MCF 10A (cell line): ENCODE results near the gene ZNF148. TPM values are rescaled to one million over a fixed set of nuclear protein-coding genes. Genes with fewer than 3 reads are reported as not detected.

Source experiments
- BruUV-seq: library from RNA; stranded (reverse); fragments of 400-500 nt; replicated peaks from 2 replicates; lab custom pipeline; 2021; lab: Mats Ljungman, UMichigan
- CTCF ChIA-PET: fragments of 300-600 bp; sonication (Branson Sonifier 250); formaldehyde crosslinking; extraction: SDS; loops from one replicate; lab custom pipeline; 2021; ENCODE audit warnings: antibody characterized with exemption, inconsistent platforms; lab: Yijun Ruan, JAX
- POLR2A ChIA-PET: fragments of 300-600, 350-650 bp; sonication (Branson Sonifier 250); formaldehyde crosslinking; extraction: SDS; loops from one replicate; lab custom pipeline; 2020; ENCODE audit warnings: antibody characterized with exemption, inconsistent platforms; lab: Yijun Ruan, JAX
- DNase-seq: peaks from one replicate; pipeline ENCODE4 v3.0.0-alpha.2; 2018; ENCODE audit not compliant: unreplicated experiment
- H3K27ac Mint-ChIP-seq: one replicate; pipeline ENCODE4 v1.8.0; 2022; ENCODE audit warnings: mild to moderate bottlenecking, low read depth, mixed read lengths; ENCODE audit not compliant: unreplicated experiment
- H3K27me3 Mint-ChIP-seq: one replicate; pipeline ENCODE4 v1.8.0; 2022; ENCODE audit warnings: mixed read lengths; ENCODE audit not compliant: insufficient read depth, unreplicated experiment
- H3K36me3 Mint-ChIP-seq: one replicate; pipeline ENCODE4 v1.8.0; 2022; ENCODE audit warnings: mild to moderate bottlenecking, moderate library complexity, mixed read lengths; ENCODE audit not compliant: insufficient read depth, unreplicated experiment
- H3K4me1 Mint-ChIP-seq: one replicate; pipeline ENCODE4 v1.8.0; 2022; ENCODE audit warnings: mixed read lengths; ENCODE audit not compliant: insufficient read depth, unreplicated experiment
- H3K4me3 Mint-ChIP-seq: one replicate; pipeline ENCODE4 v1.8.0; 2022; ENCODE audit warnings: mild to moderate bottlenecking, moderate library complexity, mixed read lengths; ENCODE audit not compliant: unreplicated experiment
- H3K9me3 Mint-ChIP-seq: one replicate; pipeline ENCODE4 v1.8.0; 2022; ENCODE audit warnings: mixed read lengths; ENCODE audit not compliant: unreplicated experiment
- intact Hi-C: fragments of 100-400 bp; cut with micrococcal nuclease; formaldehyde crosslinking; loops from 2 replicates; pipeline ENCODE4 v1.14.1; 2022
- total RNA-seq: library from RNA; stranded (reverse); gene quantifications from 2 replicates; pipeline ENCODE4 v1.2.3, GENCODE V29; 2022
- TF ChIP-seq, protein P1 (sequence below): fragments of 200-600 bp; IDR thresholded peaks from one replicate; pipeline ENCODE4 v1.8.0; 2022; ENCODE audit warnings: antibody characterized with exemption, mild to moderate bottlenecking; ENCODE audit not compliant: unreplicated experiment

Gene ZNF148
- total RNA-seq, 1 experiment from 2014 or later, result 35.2 TPM

DNA sequence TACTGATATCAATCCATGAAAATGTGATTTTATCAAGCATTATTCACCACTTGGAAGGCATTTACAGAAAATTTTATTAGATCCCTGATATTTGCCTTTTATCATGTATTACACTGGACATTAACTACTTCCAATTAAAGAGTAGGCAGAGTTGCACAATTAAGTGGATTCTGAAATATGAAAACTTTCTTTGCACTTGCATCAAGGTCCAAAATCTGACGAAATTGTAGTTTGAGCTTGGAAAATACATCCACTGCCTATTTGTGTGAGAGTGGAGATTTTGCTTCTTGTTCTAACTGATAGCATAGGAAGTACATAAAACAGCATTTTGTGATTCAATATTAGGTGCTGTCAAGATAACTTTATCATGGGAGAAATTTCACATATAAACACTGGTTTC lies 113.0 kb downstream of the ZNF148 start:
- CTCF ChIA-PET, result interaction anchor here (0.8 kb wide), 1 partner anchor 139 kb away, joined by 3 read pairs; no protein-coding TSS in a partner anchor

GRCh38 chr3:125261031-125261430 lies 114.1 kb downstream of the ZNF148 start:
- ChIA-PET POLR2A (interaction anchor here (0.6 to 1.1 kb wide), 2 partner anchors 9 to 46 kb away, joined by 3 to 4 read pairs; no protein-coding TSS in a partner anchor), CTCF (interaction anchor here (0.6 to 1.2 kb wide), 2 partner anchors 11 to 180 kb away, joined by 3 to 4 read pairs; no protein-coding TSS in a partner anchor)
- intact Hi-C loops, result loop anchor here (10.0 kb wide), 1 partner anchor 114 kb away; the partner anchor contains the start of gene ZNF148
- TF ChIP-seq, protein P1, sequence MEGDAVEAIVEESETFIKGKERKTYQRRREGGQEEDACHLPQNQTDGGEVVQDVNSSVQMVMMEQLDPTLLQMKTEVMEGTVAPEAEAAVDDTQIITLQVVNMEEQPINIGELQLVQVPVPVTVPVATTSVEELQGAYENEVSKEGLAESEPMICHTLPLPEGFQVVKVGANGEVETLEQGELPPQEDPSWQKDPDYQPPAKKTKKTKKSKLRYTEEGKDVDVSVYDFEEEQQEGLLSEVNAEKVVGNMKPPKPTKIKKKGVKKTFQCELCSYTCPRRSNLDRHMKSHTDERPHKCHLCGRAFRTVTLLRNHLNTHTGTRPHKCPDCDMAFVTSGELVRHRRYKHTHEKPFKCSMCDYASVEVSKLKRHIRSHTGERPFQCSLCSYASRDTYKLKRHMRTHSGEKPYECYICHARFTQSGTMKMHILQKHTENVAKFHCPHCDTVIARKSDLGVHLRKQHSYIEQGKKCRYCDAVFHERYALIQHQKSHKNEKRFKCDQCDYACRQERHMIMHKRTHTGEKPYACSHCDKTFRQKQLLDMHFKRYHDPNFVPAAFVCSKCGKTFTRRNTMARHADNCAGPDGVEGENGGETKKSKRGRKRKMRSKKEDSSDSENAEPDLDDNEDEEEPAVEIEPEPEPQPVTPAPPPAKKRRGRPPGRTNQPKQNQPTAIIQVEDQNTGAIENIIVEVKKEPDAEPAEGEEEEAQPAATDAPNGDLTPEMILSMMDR, result no peak
- H3K4me1 Mint-ChIP-seq, result no peaks in the 10 kb centered on the region
- H3K36me3 Mint-ChIP-seq, result peaks cover 29% of the 10 kb centered on the region
- H3K27me3 Mint-ChIP-seq, result no peaks in the 10 kb centered on the region
- peaks cover 7% of the 10 kb centered on the region for H3K9me3 Mint-ChIP-seq
- no peak overlapping the region for H3K4me3 Mint-ChIP-seq
- no TSS peak for BruUV-seq
- DNase-seq, result no peak
- H3K27ac Mint-ChIP-seq, result no peak overlapping the region

More for the DNA sequence above, 113.0 kb downstream of the ZNF148 start:
- Mint-ChIP-seq H3K27me3 (no peaks in the 10 kb centered on the region), H3K36me3 (peaks cover 17% of the 10 kb centered on the region), H3K4me3 (no peak overlapping the region), H3K9me3 (peaks cover 1% of the 10 kb centered on the region), H3K27ac (no peak overlapping the region), H3K4me1 (no peaks in the 10 kb centered on the region)
- no TSS peak for BruUV-seq
- TF ChIP-seq, protein P1, result no peak
- intact Hi-C loops, result loop anchor here (10.0 kb wide), 1 partner anchor 113 kb away; the partner anchor contains the start of gene ZNF148
- no peak for DNase-seq
- POLR2A ChIA-PET, result no interaction called here

DNA sequence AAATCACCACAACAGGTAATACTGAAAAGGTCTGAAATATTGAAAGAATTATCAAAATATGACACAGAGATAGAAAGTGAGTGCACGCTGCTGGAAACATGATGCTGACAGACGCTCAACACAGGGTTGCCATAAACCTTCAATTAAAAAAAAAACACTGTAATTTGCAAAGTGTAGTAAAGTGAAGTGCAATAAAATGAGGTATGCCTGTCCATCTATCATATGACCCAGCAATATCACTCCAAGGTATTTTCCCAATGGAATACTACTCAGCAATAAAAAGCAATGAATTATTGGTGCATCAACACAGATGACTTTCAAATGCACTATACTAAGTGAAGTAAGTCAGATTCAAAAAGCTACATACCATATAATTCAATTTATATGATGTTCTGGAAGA lies 115.0 kb downstream of the ZNF148 start:
- no TSS peak for BruUV-seq
- Mint-ChIP-seq H3K9me3 (peaks cover 7% of the 10 kb centered on the region), H3K4me1 (no peaks in the 10 kb centered on the region), H3K27ac (no peak overlapping the region), H3K36me3 (peaks cover 33% of the 10 kb centered on the region), H3K4me3 (no peak overlapping the region), H3K27me3 (no peaks in the 10 kb centered on the region)
- intact Hi-C loops, result loop anchor here (10.0 kb wide), 1 partner anchor 115 kb away; the partner anchor contains the start of gene ZNF148
- POLR2A ChIA-PET, result interaction anchor here (1.1 kb wide), 1 partner anchor 9 kb away, joined by 4 read pairs; no protein-coding TSS in a partner anchor
- no peak for DNase-seq
- CTCF ChIA-PET, result interaction anchor here (1.2 kb wide), 1 partner anchor 181 kb away, joined by 3 read pairs; no protein-coding TSS in a partner anchor
- TF ChIP-seq, protein P1, result no peak

GRCh38 chr3:125257536-125257935 lies 117.6 kb downstream of the ZNF148 start:
- ChIA-PET POLR2A (no interaction called here), CTCF (interaction anchor here (0.6 kb wide), 1 partner anchor 57 kb away, joined by 5 read pairs; no protein-coding TSS in a partner anchor)
- intact Hi-C loops, result no loop called here
- TF ChIP-seq, protein P1, result no peak
- DNase-seq, result no peak
- no peak overlapping the region for H3K4me3 Mint-ChIP-seq
- BruUV-seq, result no TSS peak
- peaks cover 7% of the 10 kb centered on the region for H3K9me3 Mint-ChIP-seq
- no peaks in the 10 kb centered on the region for H3K27me3 Mint-ChIP-seq
- H3K4me1 Mint-ChIP-seq, result no peaks in the 10 kb centered on the region
- H3K36me3 Mint-ChIP-seq, result peaks cover 33% of the 10 kb centered on the region
- no peak overlapping the region for H3K27ac Mint-ChIP-seq
